CD8-positive, alpha-beta memory T cell (primary cell): ENCODE data around the gene CASZ1. TPM values are rescaled to one million over a fixed set of nuclear protein-coding genes. Genes with fewer than 3 reads are reported as not detected.

Experiments used
- CTCF ChIA-PET: fragments of 350-600 bp; sonication (Branson Sonifier 250); formaldehyde crosslinking; loops from one replicate; lab custom pipeline; 2021; ENCODE audit warnings: antibody characterized with exemption; lab: Charles Lee
- POLR2A ChIA-PET: fragments of 350-600 bp; sonication (Branson Sonifier 250); formaldehyde crosslinking; loops from one replicate; lab custom pipeline; 2021; ENCODE audit warnings: antibody characterized with exemption; lab: Charles Lee
- DNase-seq, 5 donors: peaks; one replicate each; pipeline versions ENCODE4 v3.0.0 to v3.0.0-alpha.2; 2020 to 2022; ENCODE audit warnings: mixed read lengths in 1 of 5
- H3K27ac ChIP-seq: one replicate; pipeline ENCODE4 v1.7.0; 2013; ENCODE audit warnings: low read depth, mild to moderate bottlenecking, low read length, moderate library complexity
- H3K27me3 ChIP-seq: 2 replicates; pipeline ENCODE4 v1.7.0; 2013; ENCODE audit warnings: low read length, mild to moderate bottlenecking; ENCODE audit not compliant: insufficient read depth, poor library complexity, severe bottlenecking
- H3K36me3 ChIP-seq: 2 replicates; pipeline ENCODE4 v1.7.0; 2013; ENCODE audit warnings: mild to moderate bottlenecking, low read length, moderate library complexity; ENCODE audit not compliant: insufficient read depth
- H3K4me1 ChIP-seq: 2 replicates; pipeline ENCODE4 v1.7.0; 2013; ENCODE audit warnings: mild to moderate bottlenecking, low read length, moderate library complexity; ENCODE audit not compliant: insufficient read depth
- H3K4me3 ChIP-seq: 2 replicates; pipeline ENCODE4 v1.7.0; 2013; ENCODE audit warnings: mild to moderate bottlenecking, low read length
- H3K9me3 ChIP-seq: 2 replicates; pipeline ENCODE4 v1.7.0; 2013; ENCODE audit warnings: mild to moderate bottlenecking, low read length
- H3K27ac Mint-ChIP-seq, 8 donors: one replicate each; pipeline ENCODE4 v1.8.0; 2020 to 2021; ENCODE audit warnings: mixed read lengths in 8 of 8, mild to moderate bottlenecking in 6 of 8, inconsistent platforms in 3 of 8, moderate library complexity in 3 of 8
- H3K27me3 Mint-ChIP-seq, 2 donors: one replicate each; pipeline ENCODE4 v1.8.0; 2020 to 2021; ENCODE audit warnings: mixed read lengths in 2 of 2, mild to moderate bottlenecking in 1 of 2, moderate library complexity in 1 of 2
- H3K36me3 Mint-ChIP-seq, 3 donors: one replicate each; pipeline ENCODE4 v1.8.0; 2020 to 2021; ENCODE audit warnings: mixed read lengths in 3 of 3, inconsistent platforms in 1 of 3, mild to moderate bottlenecking in 1 of 3
- H3K4me1 Mint-ChIP-seq, 3 donors: one replicate each; pipeline ENCODE4 v1.8.0; 2020 to 2021; ENCODE audit warnings: mixed read lengths in 3 of 3, inconsistent platforms in 1 of 3, mild to moderate bottlenecking in 1 of 3
- H3K4me3 Mint-ChIP-seq, 7 donors: one replicate each; pipeline ENCODE4 v1.8.0; 2020 to 2021; ENCODE audit warnings: mixed read lengths in 7 of 7, mild to moderate bottlenecking in 6 of 7, moderate library complexity in 4 of 7, inconsistent platforms in 2 of 7
- H3K9me3 Mint-ChIP-seq, 5 donors: one replicate each; pipeline ENCODE4 v1.8.0; 2020 to 2022; ENCODE audit warnings: mixed read lengths in 5 of 5, mild to moderate bottlenecking in 3 of 5, moderate library complexity in 2 of 5, inconsistent platforms in 1 of 5
- polyA plus RNA-seq: library from polyadenylated mRNA; unstranded; fragments of 300-500 nt; fragmentation: Illumina TruSeq; gene quantifications from one replicate; pipeline ENCODE4 v1.2.3, GENCODE V29; 2021
- total RNA-seq, 2 experiments: library from RNA; stranded (reverse); gene quantifications; one replicate each; pipeline ENCODE4 v1.2.3, GENCODE V29; 2021

The CASZ1 gene
- total and polyA plus RNA-seq, 3 experiments from 2014 or later, result 2.2 to 10.5 (median 9.9) TPM

GRCh38 chr1:10639011-10639774 lies 157.3 kb downstream of the CASZ1 start:
- POLR2A ChIA-PET, result no interaction called here
- peaks cover 0 to 20% (median 0%) of the 10 kb centered on the region in 3 donors for H3K36me3 Mint-ChIP-seq

GRCh38 chr1:10638559-10639005 lies 157.9 kb downstream of the CASZ1 start:
- Mint-ChIP-seq H3K27me3 (no peaks in the 10 kb centered on the region), H3K4me3 (no peak overlapping the region)
- no peak overlapping the region for H3K4me3 ChIP-seq

More at GRCh38 chr1:10639011-10639774, 157.3 kb downstream of the CASZ1 start:
- no peak overlapping the region for H3K4me3 Mint-ChIP-seq
- Histone ChIP-seq H3K27ac (no peak overlapping the region), H3K4me3 (no peak overlapping the region), H3K36me3 (no peaks in the 10 kb centered on the region), H3K9me3 (no peaks in the 10 kb centered on the region), H3K27me3 (no peaks in the 10 kb centered on the region), H3K4me1 (no peaks in the 10 kb centered on the region)
- no peak overlapping the region for H3K27ac Mint-ChIP-seq
- H3K9me3 Mint-ChIP-seq, result no peaks in the 10 kb centered on the region
- H3K27me3 Mint-ChIP-seq, result no peaks in the 10 kb centered on the region
- H3K4me1 Mint-ChIP-seq, result peaks cover 0 to 9% (median 1%) of the 10 kb centered on the region in 3 donors
- CTCF ChIA-PET, result no interaction called here
- DNase-seq, result no peak

GRCh38 chr1:10637834-10638558 lies 158.4 kb downstream of the CASZ1 start:
- ChIA-PET CTCF (no interaction called here), POLR2A (no interaction called here)
- Histone ChIP-seq H3K27ac (no peak overlapping the region), H3K9me3 (no peaks in the 10 kb centered on the region), H3K27me3 (no peaks in the 10 kb centered on the region), H3K4me1 (no peaks in the 10 kb centered on the region), H3K36me3 (no peaks in the 10 kb centered on the region), H3K4me3 (no peak overlapping the region)
- peaks cover 0 to 9% (median 1%) of the 10 kb centered on the region in 3 donors for H3K4me1 Mint-ChIP-seq
- no peaks in the 10 kb centered on the region for H3K9me3 Mint-ChIP-seq
- peak overlapping the region in 1 of 8 donors; percentile 65 for H3K27ac Mint-ChIP-seq
- peak in 2 of 5 donors; percentile 11 to 15 for DNase-seq
- no peaks in the 10 kb centered on the region for H3K27me3 Mint-ChIP-seq
- H3K36me3 Mint-ChIP-seq, result peaks cover 0 to 20% (median 2%) of the 10 kb centered on the region in 3 donors
- H3K4me3 Mint-ChIP-seq, result peak overlapping the region in 1 of 7 donors; percentile 5

More at GRCh38 chr1:10638559-10639005, 157.9 kb downstream of the CASZ1 start:
- POLR2A ChIA-PET, result no interaction called here
- H3K36me3 Mint-ChIP-seq, result peaks cover 0 to 19% (median 2%) of the 10 kb centered on the region in 3 donors
- CTCF ChIA-PET, result no interaction called here
- Histone ChIP-seq H3K36me3 (no peaks in the 10 kb centered on the region), H3K9me3 (no peaks in the 10 kb centered on the region), H3K27ac (no peak overlapping the region), H3K4me1 (no peaks in the 10 kb centered on the region), H3K27me3 (no peaks in the 10 kb centered on the region)
- DNase-seq, result no peak
- peaks cover 0 to 9% (median 1%) of the 10 kb centered on the region in 3 donors for H3K4me1 Mint-ChIP-seq
- H3K27ac Mint-ChIP-seq, result no peak overlapping the region
- H3K9me3 Mint-ChIP-seq, result no peaks in the 10 kb centered on the region

- Mint-ChIP-seq H3K27ac (peak overlapping the region in 2 of 8 donors; percentile 31 to 65), H3K9me3 (no peaks in the 10 kb centered on the region), H3K27me3 (no peaks in the 10 kb centered on the region), H3K4me3 (no peak overlapping the region), H3K4me1 (peaks cover 0 to 9% (median 1%) of the 10 kb centered on the region in 3 donors), H3K36me3 (peaks cover 0 to 22% (median 2%) of the 10 kb centered on the region in 3 donors)
- Histone ChIP-seq H3K4me1 (no peaks in the 10 kb centered on the region), H3K4me3 (no peak overlapping the region), H3K27me3 (no peaks in the 10 kb centered on the region), H3K27ac (no peak overlapping the region), H3K9me3 (no peaks in the 10 kb centered on the region), H3K36me3 (no peaks in the 10 kb centered on the region)
- POLR2A ChIA-PET, result no interaction called here
- CTCF ChIA-PET, result no interaction called here
- no peak for DNase-seq
These were observed 159.0 kb downstream of the CASZ1 start for GRCh38 chr1:10637400-10637799.

- H3K9me3 ChIP-seq, result no peaks in the 10 kb centered on the region
- no peaks in the 10 kb centered on the region for H3K4me1 ChIP-seq
- no peaks in the 10 kb centered on the region for H3K9me3 Mint-ChIP-seq
- no peak for DNase-seq
- H3K27me3 ChIP-seq, result no peaks in the 10 kb centered on the region
- H3K4me3 Mint-ChIP-seq, result no peak overlapping the region
- no peak overlapping the region for H3K4me3 ChIP-seq
- no peaks in the 10 kb centered on the region for H3K36me3 ChIP-seq
- H3K36me3 Mint-ChIP-seq, result peaks cover 0 to 14% (median 2%) of the 10 kb centered on the region in 3 donors
- no peak overlapping the region for H3K27ac ChIP-seq
- H3K27ac Mint-ChIP-seq, result no peak overlapping the region
- ChIA-PET CTCF (no interaction called here), POLR2A (no interaction called here)
- H3K4me1 Mint-ChIP-seq, result peaks cover 0 to 9% (median 1%) of the 10 kb centered on the region in 3 donors
- H3K27me3 Mint-ChIP-seq, result no peaks in the 10 kb centered on the region
These were observed 160.5 kb downstream of the CASZ1 start for GRCh38 chr1:10635992-10636391.

GRCh38 chr1:10635085-10635896 lies 161.2 kb downstream of the CASZ1 start:
- H3K27me3 Mint-ChIP-seq, result no peaks in the 10 kb centered on the region
- no peaks in the 10 kb centered on the region for H3K9me3 ChIP-seq
- no peaks in the 10 kb centered on the region for H3K27me3 ChIP-seq
- no peak overlapping the region for H3K27ac Mint-ChIP-seq
- peaks cover 0 to 9% (median 1%) of the 10 kb centered on the region in 3 donors for H3K4me1 Mint-ChIP-seq
- H3K36me3 ChIP-seq, result no peaks in the 10 kb centered on the region
- no peaks in the 10 kb centered on the region for H3K4me1 ChIP-seq
- ChIA-PET POLR2A (no interaction called here), CTCF (no interaction called here)
- H3K4me3 ChIP-seq, result no peak overlapping the region
- no peak overlapping the region for H3K27ac ChIP-seq
- no peak overlapping the region for H3K4me3 Mint-ChIP-seq
- no peaks in the 10 kb centered on the region for H3K9me3 Mint-ChIP-seq
- H3K36me3 Mint-ChIP-seq, result peaks cover 0 to 18% (median 2%) of the 10 kb centered on the region in 3 donors
- no peak for DNase-seq

- peaks cover 0 to 22% (median 2%) of the 10 kb centered on the region in 3 donors for H3K36me3 Mint-ChIP-seq
- H3K27me3 Mint-ChIP-seq, result no peaks in the 10 kb centered on the region
- Histone ChIP-seq H3K27me3 (no peaks in the 10 kb centered on the region), H3K9me3 (no peaks in the 10 kb centered on the region), H3K4me1 (no peaks in the 10 kb centered on the region), H3K4me3 (no peak overlapping the region), H3K27ac (no peak overlapping the region), H3K36me3 (no peaks in the 10 kb centered on the region)
- H3K4me3 Mint-ChIP-seq, result no peak overlapping the region
- H3K4me1 Mint-ChIP-seq, result peaks cover 0 to 9% (median 1%) of the 10 kb centered on the region in 3 donors
- POLR2A ChIA-PET, result no interaction called here
- H3K9me3 Mint-ChIP-seq, result no peaks in the 10 kb centered on the region
- CTCF ChIA-PET, result no interaction called here
- H3K27ac Mint-ChIP-seq, result no peak overlapping the region
- no peak for DNase-seq
These were observed 161.9 kb downstream of the CASZ1 start for GRCh38 chr1:10634428-10635084.
